Esophagus squamous epithelium (tissue), 4 donors: ENCODE measurements around the gene RPS6KA1.

Experiments
- POLR2A ChIP-seq, 4 donors: fragments of 450-650 bp; IDR thresholded peaks; one replicate each; pipeline ENCODE4 v1.6.1; 2017; ENCODE audit warnings: antibody characterized with exemption in 4 of 4, mild to moderate bottlenecking in 4 of 4, moderate library complexity in 3 of 4
- TF ChIP-seq, protein P1 (sequence below), 6 experiments: fragments of 450-650 bp in 4 of 6; fragments of 200-600 bp in 2 of 6; sonication (generic) in 2 of 6; IDR thresholded peaks; one replicate each; pipeline ENCODE4 v1.5.1; 2016 to 2019; ENCODE audit warnings: antibody characterized with exemption in 6 of 6, mild to moderate bottlenecking in 4 of 6, moderate library complexity in 4 of 6

DNA sequence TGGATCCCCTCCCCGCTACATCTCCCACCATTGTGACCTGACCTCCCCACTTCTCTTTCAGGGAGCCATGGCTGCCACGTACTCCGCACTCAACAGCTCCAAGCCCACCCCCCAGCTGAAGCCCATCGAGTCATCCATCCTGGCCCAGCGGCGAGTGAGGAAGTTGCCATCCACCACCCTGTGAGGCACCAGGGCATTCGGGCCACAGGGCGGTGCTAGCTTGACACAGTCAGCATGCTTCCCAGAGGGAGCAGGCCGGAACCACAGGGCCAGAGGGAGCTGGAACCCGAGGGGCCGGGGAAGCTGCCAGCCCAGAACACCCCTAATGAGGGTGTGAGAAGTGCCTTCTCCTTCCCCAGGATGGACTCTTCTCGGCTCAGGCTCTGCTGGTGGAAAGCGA is 44.5 kb downstream of the RPS6KA1 start:
- TF ChIP-seq, protein P1, sequence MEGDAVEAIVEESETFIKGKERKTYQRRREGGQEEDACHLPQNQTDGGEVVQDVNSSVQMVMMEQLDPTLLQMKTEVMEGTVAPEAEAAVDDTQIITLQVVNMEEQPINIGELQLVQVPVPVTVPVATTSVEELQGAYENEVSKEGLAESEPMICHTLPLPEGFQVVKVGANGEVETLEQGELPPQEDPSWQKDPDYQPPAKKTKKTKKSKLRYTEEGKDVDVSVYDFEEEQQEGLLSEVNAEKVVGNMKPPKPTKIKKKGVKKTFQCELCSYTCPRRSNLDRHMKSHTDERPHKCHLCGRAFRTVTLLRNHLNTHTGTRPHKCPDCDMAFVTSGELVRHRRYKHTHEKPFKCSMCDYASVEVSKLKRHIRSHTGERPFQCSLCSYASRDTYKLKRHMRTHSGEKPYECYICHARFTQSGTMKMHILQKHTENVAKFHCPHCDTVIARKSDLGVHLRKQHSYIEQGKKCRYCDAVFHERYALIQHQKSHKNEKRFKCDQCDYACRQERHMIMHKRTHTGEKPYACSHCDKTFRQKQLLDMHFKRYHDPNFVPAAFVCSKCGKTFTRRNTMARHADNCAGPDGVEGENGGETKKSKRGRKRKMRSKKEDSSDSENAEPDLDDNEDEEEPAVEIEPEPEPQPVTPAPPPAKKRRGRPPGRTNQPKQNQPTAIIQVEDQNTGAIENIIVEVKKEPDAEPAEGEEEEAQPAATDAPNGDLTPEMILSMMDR (IDR thresholded peaks at IDR 0.05), result no peak
- no peak for TF ChIP-seq POLR2A (IDR thresholded peaks at IDR 0.05)
